ENCODE results near the gene RNF214. TPM values are rescaled to one million over a fixed set of nuclear protein-coding genes. Genes with fewer than 3 reads are reported as not detected.
"Not testable (repeated sequence)": the region's sequence is repeated elsewhere in the genome, so short reads cannot be mapped to it uniquely, and the experiment has no call there.

Gene RNF214
- total RNA-seq, 1 experiment from 2014 or later: 7.0 TPM

GRCh38 chr11:117206859-117207258 lies 25.6 kb upstream of the RNF214 start:
- not testable (repeated sequence) for DNase-seq; H4K20me1 ChIP-seq (ENCODE audit: insufficient read depth, low read depth, low read length); H3K27ac ChIP-seq (ENCODE audit: low read length); H3K27me3 ChIP-seq (ENCODE audit: low read length); H3K4me2 ChIP-seq (ENCODE audit: low read depth, low read length, poor library complexity, severe bottlenecking); H3K4me3 ChIP-seq (ENCODE audit: low read length); H3K36me3 ChIP-seq (ENCODE audit: insufficient read depth, low read length); H2AFZ ChIP-seq (ENCODE audit: low read length); H3K9ac ChIP-seq (ENCODE audit: low read length); H3K4me1 ChIP-seq (ENCODE audit: low read length); H3K79me2 ChIP-seq (ENCODE audit: low read length); H3K9me2 ChIP-seq (replicated peaks; ENCODE audit: insufficient read depth, low read length); H3K9me3 ChIP-seq (ENCODE audit: low read length)

DNA sequence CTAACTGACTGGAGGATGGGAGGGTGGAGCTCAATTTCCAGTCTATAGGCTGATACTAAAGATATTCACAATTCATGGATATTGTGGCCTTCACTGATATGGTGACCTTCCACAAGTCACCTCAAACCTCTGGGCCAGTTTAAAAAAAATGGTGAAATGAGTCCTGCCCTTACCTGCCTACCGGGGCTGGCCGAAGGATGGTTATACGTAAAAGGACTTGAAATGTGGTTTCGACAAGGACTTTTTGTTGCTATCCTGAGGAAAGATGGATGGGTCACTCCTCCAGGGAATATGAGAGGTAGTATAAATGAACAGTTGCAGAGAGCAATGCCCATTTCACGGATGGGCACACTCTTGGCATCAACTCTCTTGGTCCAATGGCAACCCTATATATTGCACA lies 25.0 kb upstream of the RNF214 start:
- DNase-seq; H3K79me2 ChIP-seq (ENCODE audit: low read length); H4K20me1 ChIP-seq (ENCODE audit: insufficient read depth, low read depth, low read length); H3K27ac ChIP-seq (ENCODE audit: low read length); H2AFZ ChIP-seq (ENCODE audit: low read length); H3K36me3 ChIP-seq (ENCODE audit: insufficient read depth, low read length); H3K4me1 ChIP-seq (ENCODE audit: low read length); H3K9ac ChIP-seq (ENCODE audit: low read length); H3K9me2 ChIP-seq (replicated peaks; ENCODE audit: insufficient read depth, low read length); H3K9me3 ChIP-seq (ENCODE audit: low read length); H3K4me3 ChIP-seq (ENCODE audit: low read length); H3K4me2 ChIP-seq (ENCODE audit: low read depth, low read length, poor library complexity, severe bottlenecking); H3K27me3 ChIP-seq (ENCODE audit: low read length): not testable (repeated sequence)

GRCh38 chr11:117208710-117209109 lies 23.8 kb upstream of the RNF214 start:
- not testable (repeated sequence) for H3K36me3 ChIP-seq (ENCODE audit: insufficient read depth, low read length); H3K4me2 ChIP-seq (ENCODE audit: low read depth, low read length, poor library complexity, severe bottlenecking); H3K4me3 ChIP-seq (ENCODE audit: low read length); H3K27ac ChIP-seq (ENCODE audit: low read length); H3K9me3 ChIP-seq (ENCODE audit: low read length); H2AFZ ChIP-seq (ENCODE audit: low read length); H3K9me2 ChIP-seq (replicated peaks; ENCODE audit: insufficient read depth, low read length); H4K20me1 ChIP-seq (ENCODE audit: insufficient read depth, low read depth, low read length); H3K79me2 ChIP-seq (ENCODE audit: low read length); H3K27me3 ChIP-seq (ENCODE audit: low read length); H3K9ac ChIP-seq (ENCODE audit: low read length); H3K4me1 ChIP-seq (ENCODE audit: low read length); DNase-seq

- not testable (repeated sequence) for H3K9me2 ChIP-seq (replicated peaks; ENCODE audit: insufficient read depth, low read length); DNase-seq; H3K4me1 ChIP-seq (ENCODE audit: low read length); H3K4me2 ChIP-seq (ENCODE audit: low read depth, low read length, poor library complexity, severe bottlenecking); H3K79me2 ChIP-seq (ENCODE audit: low read length); H2AFZ ChIP-seq (ENCODE audit: low read length); H3K27ac ChIP-seq (ENCODE audit: low read length); H3K9me3 ChIP-seq (ENCODE audit: low read length); H3K9ac ChIP-seq (ENCODE audit: low read length); H3K36me3 ChIP-seq (ENCODE audit: insufficient read depth, low read length); H4K20me1 ChIP-seq (ENCODE audit: insufficient read depth, low read depth, low read length); H3K4me3 ChIP-seq (ENCODE audit: low read length); H3K27me3 ChIP-seq (ENCODE audit: low read length)
These were observed 22.9 kb upstream of the RNF214 start for GRCh38 chr11:117209351-117210125.

- no peaks in the 10 kb centered on the region for H3K36me3 ChIP-seq (ENCODE audit: insufficient read depth, low read length)
- H3K27ac ChIP-seq (ENCODE audit: low read length): no peak overlapping the region
- H3K4me1 ChIP-seq (ENCODE audit: low read length): no peaks in the 10 kb centered on the region
- H3K79me2 ChIP-seq (ENCODE audit: low read length): no peaks in the 10 kb centered on the region
- no peaks in the 10 kb centered on the region for H3K27me3 ChIP-seq (ENCODE audit: low read length)
- H2AFZ ChIP-seq (ENCODE audit: low read length): no peak overlapping the region
- no peaks in the 10 kb centered on the region for H3K9me2 ChIP-seq (replicated peaks; ENCODE audit: insufficient read depth, low read length)
- H3K9ac ChIP-seq (ENCODE audit: low read length): no peak overlapping the region
- no peak overlapping the region for H3K4me2 ChIP-seq (ENCODE audit: low read depth, low read length, poor library complexity, severe bottlenecking)
- no peaks in the 10 kb centered on the region for H4K20me1 ChIP-seq (ENCODE audit: insufficient read depth, low read depth, low read length)
- no peak overlapping the region for H3K4me3 ChIP-seq (ENCODE audit: low read length)
- H3K9me3 ChIP-seq (ENCODE audit: low read length): no peaks in the 10 kb centered on the region
- DNase-seq: no peak
These were observed 21.9 kb upstream of the RNF214 start for GRCh38 chr11:117210620-117211019.

GRCh38 chr11:117212697-117213355 lies 19.6 kb upstream of the RNF214 start:
- no peak overlapping the region for H3K27ac ChIP-seq (ENCODE audit: low read length)
- no peak for DNase-seq
- H3K9me2 ChIP-seq (replicated peaks; ENCODE audit: insufficient read depth, low read length): no peaks in the 10 kb centered on the region
- no peak overlapping the region for H3K4me3 ChIP-seq (ENCODE audit: low read length)
- H2AFZ ChIP-seq (ENCODE audit: low read length): no peak overlapping the region
- H3K27me3 ChIP-seq (ENCODE audit: low read length): no peaks in the 10 kb centered on the region
- no peaks in the 10 kb centered on the region for H3K4me1 ChIP-seq (ENCODE audit: low read length)
- no peaks in the 10 kb centered on the region for H3K9me3 ChIP-seq (ENCODE audit: low read length)
- H3K9ac ChIP-seq (ENCODE audit: low read length): no peak overlapping the region
- H3K36me3 ChIP-seq (ENCODE audit: insufficient read depth, low read length): no peaks in the 10 kb centered on the region
- H4K20me1 ChIP-seq (ENCODE audit: insufficient read depth, low read depth, low read length): no peaks in the 10 kb centered on the region
- no peaks in the 10 kb centered on the region for H3K79me2 ChIP-seq (ENCODE audit: low read length)
- H3K4me2 ChIP-seq (ENCODE audit: low read depth, low read length, poor library complexity, severe bottlenecking): no peak overlapping the region

DNA sequence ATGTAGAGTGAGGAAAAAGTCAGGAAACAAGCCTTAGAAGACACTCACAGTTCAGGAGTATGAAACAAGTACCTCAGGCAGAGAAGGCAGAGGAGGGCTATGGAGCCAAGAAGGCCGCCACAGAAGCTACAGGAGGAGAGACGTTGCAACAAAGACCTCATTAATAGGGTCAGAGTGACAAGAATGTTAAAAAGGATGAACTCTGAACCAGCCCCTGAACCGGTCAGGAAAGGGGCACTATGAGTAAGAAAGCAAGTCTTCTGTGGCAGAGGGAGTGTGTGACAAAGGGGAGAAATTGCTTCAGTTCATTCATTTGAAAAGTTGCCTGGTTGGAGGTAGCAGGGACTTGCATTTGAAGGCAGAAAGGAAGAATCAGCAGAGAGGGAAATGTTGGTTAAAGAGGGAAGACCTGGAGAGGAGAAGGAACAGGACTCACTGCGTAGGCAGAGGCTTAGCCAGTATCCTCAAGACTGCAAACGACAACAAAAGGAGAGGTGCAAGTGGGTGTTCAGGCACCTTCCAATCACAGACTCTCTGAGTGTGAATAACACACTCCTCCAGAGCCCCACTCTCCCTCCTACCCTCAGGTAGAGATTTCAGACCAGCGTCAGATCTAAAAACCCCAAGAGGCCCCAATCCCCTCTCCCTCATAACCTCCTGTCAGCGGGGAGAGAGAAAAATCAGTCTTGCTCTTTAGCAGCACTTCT lies 17.9 kb upstream of the RNF214 start:
- H3K9me3 ChIP-seq (ENCODE audit: low read length): no peaks in the 10 kb centered on the region
- no peak overlapping the region for H3K4me2 ChIP-seq (ENCODE audit: low read depth, low read length, poor library complexity, severe bottlenecking)
- H3K36me3 ChIP-seq (ENCODE audit: insufficient read depth, low read length): no peaks in the 10 kb centered on the region
- no peaks in the 10 kb centered on the region for H3K4me1 ChIP-seq (ENCODE audit: low read length)
- no peak for DNase-seq
- no peak overlapping the region for H3K9ac ChIP-seq (ENCODE audit: low read length)
- no peaks in the 10 kb centered on the region for H3K27me3 ChIP-seq (ENCODE audit: low read length)
- no peak overlapping the region for H3K27ac ChIP-seq (ENCODE audit: low read length)
- H3K9me2 ChIP-seq (replicated peaks; ENCODE audit: insufficient read depth, low read length): no peaks in the 10 kb centered on the region
- no peaks in the 10 kb centered on the region for H3K79me2 ChIP-seq (ENCODE audit: low read length)
- no peak overlapping the region for H2AFZ ChIP-seq (ENCODE audit: low read length)
- H4K20me1 ChIP-seq (ENCODE audit: insufficient read depth, low read depth, low read length): no peaks in the 10 kb centered on the region
- no peak overlapping the region for H3K4me3 ChIP-seq (ENCODE audit: low read length)
